ENCODE measurements around the gene LRCOL1. TPM values are rescaled to one million over a fixed set of nuclear protein-coding genes. Genes with fewer than 3 reads are reported as not detected.

Gene LRCOL1
- total RNA-seq, 1 donor from 2014 or later = not detected

- no peaks in the 10 kb centered on the region for H3K4me1 ChIP-seq
- H3K27me3 ChIP-seq = no peaks in the 10 kb centered on the region
- no peak for DNase-seq (ENCODE audit: extremely low spot score in 2 of 2)
- no peak overlapping the region for H3K27ac ChIP-seq
- TF ChIP-seq CTCF (IDR thresholded peaks at IDR 0.05) (no peak), POLR2AphosphoS5 (IDR thresholded peaks at IDR 0.05; ENCODE audit: insufficient read depth in 1 of 2, low read depth in 1 of 2) (no peak), POLR2A (IDR thresholded peaks at IDR 0.05) (no peak)
- peaks cover 0 to 6% of the 10 kb centered on the region in 2 donors for H3K36me3 ChIP-seq
- no peaks in the 10 kb centered on the region for H3K9me3 ChIP-seq
- intact Hi-C loops (cut with DNase I) = no loop called here
- H3K4me3 ChIP-seq = no peak overlapping the region
Observed at GRCh38 chr12:132580701-132581292, 29.6 kb downstream of the LRCOL1 start.

GRCh38 chr12:132579744-132580143 lies 30.6 kb downstream of the LRCOL1 start:
- no peak for TF ChIP-seq CTCF (IDR thresholded peaks at IDR 0.05)
- Histone ChIP-seq H3K36me3 (peaks cover 0 to 15% of the 10 kb centered on the region in 2 donors), H3K27me3 (no peaks in the 10 kb centered on the region), H3K27ac (no peak overlapping the region), H3K4me1 (no peaks in the 10 kb centered on the region), H3K9me3 (no peaks in the 10 kb centered on the region), H3K4me3 (no peak overlapping the region)
- no peak for DNase-seq (ENCODE audit: extremely low spot score in 2 of 2)
- intact Hi-C loops (cut with DNase I) = no loop called here

- no peak for DNase-seq (ENCODE audit: extremely low spot score in 2 of 2)
- no peaks in the 10 kb centered on the region for H3K9me3 ChIP-seq
- H3K36me3 ChIP-seq = peaks cover 0 to 14% of the 10 kb centered on the region in 2 donors
- intact Hi-C loops (cut with DNase I) = no loop called here
- TF ChIP-seq POLR2AphosphoS5 (IDR thresholded peaks at IDR 0.05; ENCODE audit: insufficient read depth in 1 of 2, low read depth in 1 of 2) (no peak), POLR2A (IDR thresholded peaks at IDR 0.05) (no peak), CTCF (IDR thresholded peaks at IDR 0.05) (no peak)
- no peak overlapping the region for H3K4me3 ChIP-seq
- H3K27ac ChIP-seq = no peak overlapping the region
- no peaks in the 10 kb centered on the region for H3K27me3 ChIP-seq
- H3K4me1 ChIP-seq = no peaks in the 10 kb centered on the region
Observed at GRCh38 chr12:132578826-132579225, 31.6 kb downstream of the LRCOL1 start.

GRCh38 chr12:132578118-132578517 lies 32.3 kb downstream of the LRCOL1 start:
- Histone ChIP-seq H3K4me1 (no peaks in the 10 kb centered on the region), H3K27ac (no peak overlapping the region), H3K27me3 (no peaks in the 10 kb centered on the region), H3K4me3 (no peak overlapping the region), H3K9me3 (no peaks in the 10 kb centered on the region), H3K36me3 (peaks cover 0 to 14% of the 10 kb centered on the region in 2 donors)
- intact Hi-C loops (cut with DNase I) = no loop called here
- TF ChIP-seq POLR2A (IDR thresholded peaks at IDR 0.05) (no peak), CTCF (IDR thresholded peaks at IDR 0.05) (no peak), POLR2AphosphoS5 (IDR thresholded peaks at IDR 0.05; ENCODE audit: insufficient read depth in 1 of 2, low read depth in 1 of 2) (no peak)
- no peak for DNase-seq (ENCODE audit: extremely low spot score in 2 of 2)

- Histone ChIP-seq H3K36me3 (peaks cover 0 to 14% of the 10 kb centered on the region in 2 donors), H3K27me3 (no peaks in the 10 kb centered on the region), H3K27ac (no peak overlapping the region), H3K4me3 (no peak overlapping the region), H3K4me1 (no peaks in the 10 kb centered on the region), H3K9me3 (no peaks in the 10 kb centered on the region)
- DNase-seq (ENCODE audit: extremely low spot score in 2 of 2) = no peak
- TF ChIP-seq CTCF (IDR thresholded peaks at IDR 0.05) (no peak), POLR2AphosphoS5 (IDR thresholded peaks at IDR 0.05; ENCODE audit: insufficient read depth in 1 of 2, low read depth in 1 of 2) (no peak), POLR2A (IDR thresholded peaks at IDR 0.05) (no peak)
- intact Hi-C loops (cut with DNase I) = no loop called here
Observed at GRCh38 chr12:132577191-132577920, 33.0 kb downstream of the LRCOL1 start.
